Nephron progenitor cell (in vitro differentiated cells): Measurements from ENCODE around the gene PNMA6A.
"Not testable (repeated sequence)": the region's sequence is repeated elsewhere in the genome, so short reads cannot be mapped to it uniquely, and the experiment has no call there.

Experiments used
- DNase-seq: peaks from one replicate; pipeline ENCODE4 v3.0.0; 2021
- H3K27ac Mint-ChIP-seq: 2 replicates; pipeline ENCODE4 v1.8.0; 2021; ENCODE audit warnings: mild to moderate bottlenecking, moderate library complexity, mixed read lengths
- H3K27me3 Mint-ChIP-seq: 2 replicates; pipeline ENCODE4 v1.8.0; 2021; ENCODE audit warnings: mild to moderate bottlenecking, low read depth, mixed read lengths; ENCODE audit not compliant: poor library complexity
- H3K36me3 Mint-ChIP-seq: 2 replicates; pipeline ENCODE4 v1.8.0; 2021; ENCODE audit warnings: low read depth, mixed read lengths
- H3K4me1 Mint-ChIP-seq: 2 replicates; pipeline ENCODE4 v1.8.0; 2021; ENCODE audit warnings: mixed read lengths
- H3K4me3 Mint-ChIP-seq: 2 replicates; pipeline ENCODE4 v1.8.0; 2021; ENCODE audit warnings: mild to moderate bottlenecking, moderate library complexity, mixed read lengths
- H3K9me3 Mint-ChIP-seq: 2 replicates; pipeline ENCODE4 v1.8.0; 2021; ENCODE audit warnings: mild to moderate bottlenecking, moderate library complexity, mixed read lengths
- CTCF ChIP-seq: fragments of 200-600 bp; sonication (generic); IDR thresholded peaks from 2 replicates; pipeline ENCODE4 v1.5.0; 2021; ENCODE audit warnings: antibody characterized with exemption

The PNMA6A gene

GRCh38 chrX:153074262-153074899 lies 2.1 kb downstream of the PNMA6A start:
- Mint-ChIP-seq H3K9me3 (peaks cover 6% of the 10 kb centered on the region), H3K4me3 (peak overlapping the region; percentile 39), H3K27ac (no peak overlapping the region), H3K4me1 (no peaks in the 10 kb centered on the region), H3K36me3 (no peaks in the 10 kb centered on the region), H3K27me3 (no peaks in the 10 kb centered on the region)
- DNase-seq = no peak
- TF ChIP-seq CTCF = no peak

GRCh38 chrX:153074935-153075334 lies 2.7 kb downstream of the PNMA6A start:
- Mint-ChIP-seq H3K27me3 (no peaks in the 10 kb centered on the region), H3K9me3 (peaks cover 6% of the 10 kb centered on the region), H3K27ac (no peak overlapping the region), H3K36me3 (no peaks in the 10 kb centered on the region), H3K4me1 (no peaks in the 10 kb centered on the region), H3K4me3 (peak overlapping the region; percentile 39)
- DNase-seq = no peak
- TF ChIP-seq CTCF = no peak

- H3K4me3 Mint-ChIP-seq = no peak overlapping the region
- no peaks in the 10 kb centered on the region for H3K4me1 Mint-ChIP-seq
- no peak for DNase-seq
- H3K27me3 Mint-ChIP-seq = no peaks in the 10 kb centered on the region
- H3K36me3 Mint-ChIP-seq = no peaks in the 10 kb centered on the region
- peaks cover 6% of the 10 kb centered on the region for H3K9me3 Mint-ChIP-seq
- H3K27ac Mint-ChIP-seq = no peak overlapping the region
- TF ChIP-seq CTCF = no peak
Measured at GRCh38 chrX:153075366-153075765, 3.1 kb downstream of the PNMA6A start.

- H3K27me3 Mint-ChIP-seq, H3K36me3 Mint-ChIP-seq, DNase-seq, H3K4me1 Mint-ChIP-seq, H3K4me3 Mint-ChIP-seq, H3K27ac Mint-ChIP-seq, H3K9me3 Mint-ChIP-seq: not testable (repeated sequence)
Measured at GRCh38 chrX:153077437-153078135, 5.3 kb downstream of the PNMA6A start.

- H3K9me3 Mint-ChIP-seq = peaks cover 27% of the 10 kb centered on the region
- H3K27ac Mint-ChIP-seq, H3K4me3 Mint-ChIP-seq, H3K36me3 Mint-ChIP-seq, H3K4me1 Mint-ChIP-seq, DNase-seq: not testable (repeated sequence)
- peaks cover 13% of the 10 kb centered on the region for H3K27me3 Mint-ChIP-seq
Measured at GRCh38 chrX:153083238-153083923, 11.1 kb downstream of the PNMA6A start.

- H3K36me3 Mint-ChIP-seq = no peaks in the 10 kb centered on the region
- peaks cover 13% of the 10 kb centered on the region for H3K27me3 Mint-ChIP-seq
- no peak for TF ChIP-seq CTCF
- H3K4me3 Mint-ChIP-seq = no peak overlapping the region
- H3K9me3 Mint-ChIP-seq = peaks cover 41% of the 10 kb centered on the region
- no peak overlapping the region for H3K27ac Mint-ChIP-seq
- DNase-seq = no peak
- H3K4me1 Mint-ChIP-seq = peaks cover 5% of the 10 kb centered on the region
Measured at GRCh38 chrX:153102418-153102817, 30.2 kb downstream of the PNMA6A start.

- H3K9me3 Mint-ChIP-seq = peaks cover 41% of the 10 kb centered on the region
- not testable (repeated sequence) for H3K4me3 Mint-ChIP-seq, DNase-seq, H3K27ac Mint-ChIP-seq, H3K4me1 Mint-ChIP-seq, H3K36me3 Mint-ChIP-seq
- H3K27me3 Mint-ChIP-seq = peaks cover 13% of the 10 kb centered on the region
Measured at GRCh38 chrX:153104959-153105358, 32.7 kb downstream of the PNMA6A start.

GRCh38 chrX:153106092-153106801 lies 34.0 kb downstream of the PNMA6A start:
- H3K4me3 Mint-ChIP-seq, H3K4me1 Mint-ChIP-seq, H3K27me3 Mint-ChIP-seq, DNase-seq, H3K36me3 Mint-ChIP-seq, H3K27ac Mint-ChIP-seq: not testable (repeated sequence)
- H3K9me3 Mint-ChIP-seq = peaks cover 41% of the 10 kb centered on the region

GRCh38 chrX:153110735-153111134 lies 38.5 kb downstream of the PNMA6A start:
- not testable (repeated sequence) for H3K4me1 Mint-ChIP-seq, H3K4me3 Mint-ChIP-seq, H3K27me3 Mint-ChIP-seq, DNase-seq, H3K27ac Mint-ChIP-seq, H3K36me3 Mint-ChIP-seq, H3K9me3 Mint-ChIP-seq

GRCh38 chrX:153113851-153114250 lies 41.6 kb downstream of the PNMA6A start:
- not testable (repeated sequence) for H3K4me1 Mint-ChIP-seq, DNase-seq, H3K9me3 Mint-ChIP-seq, H3K27me3 Mint-ChIP-seq, H3K27ac Mint-ChIP-seq, H3K4me3 Mint-ChIP-seq, H3K36me3 Mint-ChIP-seq
